Activated CD4-positive, CD25-positive, alpha-beta regulatory T cell treated with anti-CD3 and anti-CD28 coated beads, Interleukin-2, amount 50 U/mL, for 16 hours (primary cell): ENCODE results near the gene MISP.

Experiments
- DNase-seq: peaks from one replicate; pipeline ENCODE4 v3.0.0-alpha.2; 2020; ENCODE audit warnings: low read depth, low spot score

MISP gene

DNA sequence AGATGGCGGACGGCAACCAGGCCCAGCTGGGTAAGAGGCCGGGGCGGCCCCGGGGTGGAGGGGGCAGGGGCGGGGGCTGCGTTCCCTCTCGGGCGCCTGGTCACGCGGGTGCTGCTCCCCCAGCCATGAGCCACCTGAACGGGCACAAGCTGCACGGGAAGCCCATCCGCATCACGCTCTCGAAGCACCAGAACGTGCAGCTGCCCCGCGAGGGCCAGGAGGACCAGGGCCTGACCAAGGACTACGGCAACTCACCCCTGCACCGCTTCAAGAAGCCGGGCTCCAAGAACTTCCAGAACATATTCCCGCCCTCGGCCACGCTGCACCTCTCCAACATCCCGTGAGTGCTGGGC is 57.5 kb downstream of the MISP start:
- DNase-seq = no peak

DNA sequence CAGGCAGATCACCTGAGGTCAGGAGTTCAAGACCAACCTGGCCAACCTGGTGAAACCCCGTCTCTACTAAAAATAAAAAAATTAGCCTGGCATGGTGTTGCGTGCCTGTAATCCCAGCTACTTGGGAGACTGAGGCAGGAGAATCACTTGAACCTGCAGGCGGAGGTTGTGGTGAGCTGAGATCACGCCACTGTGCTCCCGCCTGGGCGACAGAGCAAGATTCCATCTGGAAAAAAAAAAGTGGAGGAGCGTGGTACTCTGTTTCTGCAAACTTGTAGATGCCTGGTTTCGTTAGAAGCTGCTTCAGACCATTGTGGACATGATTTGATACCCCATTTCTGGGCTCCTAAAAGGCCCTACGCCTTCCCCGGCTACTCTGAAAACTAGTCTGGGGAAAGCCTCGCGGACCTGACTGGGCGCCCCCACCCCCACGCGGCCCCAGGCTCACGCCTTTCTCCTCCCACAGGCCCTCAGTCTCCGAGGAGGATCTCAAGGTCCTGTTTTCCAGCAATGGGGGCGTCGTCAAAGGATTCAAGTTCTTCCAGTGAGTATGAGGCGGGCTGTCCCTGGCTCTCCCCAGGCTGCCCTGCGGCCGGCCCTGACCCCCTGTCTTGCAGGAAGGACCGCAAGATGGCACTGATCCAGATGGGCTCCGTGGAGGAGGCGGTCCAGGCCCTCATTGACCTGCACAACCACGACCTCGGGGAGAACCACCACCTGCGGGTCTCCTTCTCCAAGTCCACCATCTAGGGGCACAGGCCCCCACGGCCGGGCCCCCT is 59.4 kb downstream of the MISP start:
- DNase-seq = no peak

DNA sequence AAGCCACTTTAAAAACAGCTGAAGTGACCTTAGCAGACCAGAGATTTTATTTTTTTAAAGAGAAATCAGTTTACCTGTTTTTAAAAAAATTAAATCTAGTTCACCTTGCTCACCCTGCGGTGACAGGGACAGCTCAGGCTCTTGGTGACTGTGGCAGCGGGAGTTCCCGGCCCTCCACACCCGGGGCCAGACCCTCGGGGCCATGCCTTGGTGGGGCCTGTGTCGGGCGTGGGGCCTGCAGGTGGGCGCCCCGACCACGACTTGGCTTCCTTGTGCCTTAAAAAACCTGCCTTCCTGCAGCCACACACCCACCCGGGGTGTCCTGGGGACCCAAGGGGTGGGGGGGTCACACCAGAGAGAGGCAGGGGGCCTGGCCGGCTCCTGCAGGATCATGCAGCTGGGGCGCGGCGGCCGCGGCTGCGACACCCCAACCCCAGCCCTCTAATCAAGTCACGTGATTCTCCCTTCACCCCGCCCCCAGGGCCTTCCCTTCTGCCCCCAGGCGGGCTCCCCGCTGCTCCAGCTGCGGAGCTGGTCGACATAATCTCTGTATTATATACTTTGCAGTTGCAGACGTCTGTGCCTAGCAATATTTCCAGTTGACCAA is 60.1 kb downstream of the MISP start:
- no peak for DNase-seq

DNA sequence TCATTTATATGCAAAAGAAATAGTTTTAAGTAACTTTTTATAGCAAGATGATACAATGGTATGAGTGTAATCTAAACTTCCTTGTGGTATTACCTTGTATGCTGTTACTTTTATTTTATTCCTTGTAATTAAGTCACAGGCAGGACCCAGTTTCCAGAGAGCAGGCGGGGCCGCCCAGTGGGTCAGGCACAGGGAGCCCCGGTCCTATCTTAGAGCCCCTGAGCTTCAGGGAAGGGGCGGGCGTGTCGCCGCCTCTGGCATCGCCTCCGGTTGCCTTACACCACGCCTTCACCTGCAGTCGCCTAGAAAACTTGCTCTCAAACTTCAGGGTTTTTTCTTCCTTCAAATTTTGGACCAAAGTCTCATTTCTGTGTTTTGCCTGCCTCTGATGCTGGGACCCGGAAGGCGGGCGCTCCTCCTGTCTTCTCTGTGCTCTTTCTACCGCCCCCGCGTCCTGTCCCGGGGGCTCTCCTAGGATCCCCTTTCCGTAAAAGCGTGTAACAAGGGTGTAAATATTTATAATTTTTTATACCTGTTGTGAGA is 60.7 kb downstream of the MISP start:
- DNase-seq = no peak

DNA sequence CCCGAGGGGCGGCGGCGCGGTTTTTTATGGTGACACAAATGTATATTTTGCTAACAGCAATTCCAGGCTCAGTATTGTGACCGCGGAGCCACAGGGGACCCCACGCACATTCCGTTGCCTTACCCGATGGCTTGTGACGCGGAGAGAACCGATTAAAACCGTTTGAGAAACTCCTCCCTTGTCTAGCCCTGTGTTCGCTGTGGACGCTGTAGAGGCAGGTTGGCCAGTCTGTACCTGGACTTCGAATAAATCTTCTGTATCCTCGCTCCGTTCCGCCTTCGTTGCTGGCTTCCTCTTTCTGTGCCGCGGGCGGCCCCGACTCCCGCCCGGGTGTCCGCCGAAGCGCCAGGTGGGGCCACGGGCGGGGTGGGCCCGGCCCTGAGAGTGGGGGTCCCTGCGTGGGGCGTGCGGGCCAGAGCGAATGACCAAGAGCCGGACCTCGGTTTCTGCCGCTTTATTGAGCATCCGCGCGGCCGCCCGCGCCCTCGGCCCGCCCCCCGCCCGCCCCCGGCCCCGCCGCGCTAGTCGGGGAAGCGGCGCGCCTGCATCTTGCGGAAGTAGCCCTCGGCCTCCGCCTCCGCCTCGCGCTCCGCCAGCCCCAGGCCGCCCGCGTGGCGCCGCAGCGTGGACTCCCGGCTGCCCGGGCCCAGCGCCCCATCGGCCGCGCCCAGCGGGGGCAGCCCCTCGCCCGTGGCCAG is 61.3 kb downstream of the MISP start:
- DNase-seq = no peak

DNA sequence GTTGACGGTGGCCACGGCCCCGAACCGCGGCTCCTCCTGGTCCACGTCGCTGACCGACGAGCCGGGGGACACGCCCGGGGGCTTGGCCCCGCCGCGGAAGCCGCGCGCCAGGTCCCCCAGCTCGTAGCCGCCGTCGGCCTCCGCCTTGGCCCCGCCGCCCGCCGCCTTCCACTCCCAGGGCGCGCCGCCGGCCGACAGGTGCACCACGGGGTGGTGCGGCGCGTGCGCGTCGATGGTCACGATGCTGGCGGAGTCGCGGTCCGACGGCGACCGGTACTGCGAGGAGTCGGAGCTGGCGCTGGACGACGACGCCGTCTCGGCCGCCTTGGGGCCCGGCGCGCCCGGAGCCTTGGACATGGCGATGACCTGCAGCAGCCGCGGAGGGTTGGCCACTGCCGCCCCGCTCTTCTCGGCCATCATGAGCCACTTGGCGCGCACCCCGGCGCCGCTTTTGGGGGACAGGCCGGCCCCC is 61.9 kb downstream of the MISP start:
- DNase-seq = no peak

DNA sequence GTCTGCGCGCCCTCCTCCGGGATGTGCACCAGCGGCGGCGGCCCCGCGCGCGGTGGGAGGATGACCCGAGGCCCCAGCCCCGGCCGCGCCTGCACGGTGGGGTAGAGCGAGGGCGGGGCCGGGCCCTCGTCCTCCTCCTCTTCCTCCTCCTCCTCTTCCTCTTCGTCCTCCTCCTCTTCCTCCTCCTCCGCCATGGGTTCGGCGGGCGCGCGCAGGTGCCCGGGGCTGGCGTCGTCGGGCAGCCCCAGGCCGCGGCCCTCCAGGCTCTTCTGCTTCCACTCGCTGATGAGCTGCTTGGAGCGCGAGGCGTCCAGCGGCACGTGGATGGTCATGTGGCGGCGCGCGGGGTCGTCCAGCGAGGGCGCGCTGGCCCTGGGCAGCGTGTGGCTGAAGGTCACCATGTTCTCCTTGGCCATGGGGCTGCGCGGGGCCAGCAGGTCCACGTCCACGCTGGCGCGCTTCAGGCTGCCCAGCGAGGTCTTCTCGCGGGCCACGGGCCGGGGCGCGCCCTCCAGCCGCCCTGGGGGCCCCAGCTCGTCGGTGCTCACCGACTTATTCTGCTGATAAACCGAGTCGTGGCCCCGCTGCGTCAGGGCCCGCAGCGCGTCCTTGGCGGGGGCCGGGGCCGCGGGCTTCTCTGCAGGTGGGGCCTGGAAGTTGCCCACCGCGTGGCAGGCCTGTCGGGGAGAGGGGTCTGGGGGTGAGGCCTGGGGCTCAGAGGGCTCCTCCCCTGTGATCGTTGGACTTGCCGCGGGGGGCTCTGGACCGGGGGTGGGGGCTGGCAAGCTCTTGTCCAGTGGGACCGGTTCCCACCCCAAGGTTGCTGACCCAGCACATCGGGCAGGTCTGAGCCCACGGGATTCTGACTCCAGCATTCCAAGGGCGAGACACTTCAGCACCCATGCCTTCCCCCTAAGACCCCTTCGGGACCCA is 62.6 kb downstream of the MISP start:
- DNase-seq = no peak
